Measurements from ENCODE around the gene CLK3.

Gene CLK3

GRCh38 chr15:74627766-74628165 lies 12.1 kb downstream of the CLK3 start (continued):
- TF ChIP-seq, protein P1, sequence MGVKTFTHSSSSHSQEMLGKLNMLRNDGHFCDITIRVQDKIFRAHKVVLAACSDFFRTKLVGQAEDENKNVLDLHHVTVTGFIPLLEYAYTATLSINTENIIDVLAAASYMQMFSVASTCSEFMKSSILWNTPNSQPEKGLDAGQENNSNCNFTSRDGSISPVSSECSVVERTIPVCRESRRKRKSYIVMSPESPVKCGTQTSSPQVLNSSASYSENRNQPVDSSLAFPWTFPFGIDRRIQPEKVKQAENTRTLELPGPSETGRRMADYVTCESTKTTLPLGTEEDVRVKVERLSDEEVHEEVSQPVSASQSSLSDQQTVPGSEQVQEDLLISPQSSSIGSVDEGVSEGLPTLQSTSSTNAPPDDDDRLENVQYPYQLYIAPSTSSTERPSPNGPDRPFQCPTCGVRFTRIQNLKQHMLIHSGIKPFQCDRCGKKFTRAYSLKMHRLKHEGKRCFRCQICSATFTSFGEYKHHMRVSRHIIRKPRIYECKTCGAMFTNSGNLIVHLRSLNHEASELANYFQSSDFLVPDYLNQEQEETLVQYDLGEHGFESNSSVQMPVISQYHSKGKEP (tag by site-specific recombination; IDR thresholded peaks at IDR 0.05) = no peak
- TF ChIP-seq ZNF19 (tag by site-specific recombination; IDR thresholded peaks at IDR 0.05; ENCODE audit: low read depth) (no peak), ZSCAN23 (tag by site-specific recombination; IDR thresholded peaks at IDR 0.05) (no peak), PRDM1 (tag by site-specific recombination; IDR thresholded peaks at IDR 0.05) (no peak)

DNA sequence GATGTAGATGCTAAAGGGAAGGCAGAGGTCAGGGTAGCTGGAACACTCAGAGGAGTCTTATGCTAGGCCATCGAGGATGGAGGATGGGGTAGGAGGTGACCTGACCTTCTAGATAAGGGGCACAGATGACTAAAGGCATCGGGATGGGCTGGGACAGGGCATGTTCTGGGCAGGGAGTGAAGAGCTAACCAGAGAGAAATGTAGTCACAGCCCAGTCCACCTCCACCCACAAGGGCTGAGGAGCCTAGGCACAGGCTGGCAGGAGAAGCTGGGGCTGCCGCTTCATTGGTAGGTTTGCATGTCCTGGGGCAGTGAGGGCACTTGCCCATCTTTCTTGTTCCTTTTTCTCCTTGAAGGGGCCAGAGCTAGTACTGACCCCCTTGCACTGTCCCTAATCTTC lies 12.6 kb downstream of the CLK3 start:
- H3K4me1 ChIP-seq (ENCODE audit: control insufficient read depth, insufficient read depth, low read length) = no peaks in the 10 kb centered on the region
- POLR2A ChIA-PET = interaction anchor here (0.7 to 1.7 kb wide), 3 partner anchors 12 to 167 kb away, joined by 3 to 5 read pairs (median 5); partner anchors contain the start of genes CLK3 and UBL7
- no peak overlapping the region for H3K27ac ChIP-seq (ENCODE audit: extremely low read depth, low read depth, low read length)
- CTCF ChIA-PET = interaction anchor here (0.6 to 12.8 kb wide), 5 partner anchors 9 to 248 kb away, joined by 3 to 120 read pairs (median 3); no protein-coding TSS in a partner anchor
- TF ChIP-seq ZIC2 (tag by site-specific recombination; IDR thresholded peaks at IDR 0.05) = no peak
- TF ChIP-seq ZNF239 (tag by site-specific recombination; IDR thresholded peaks at IDR 0.05) = no peak
- no peak for TF ChIP-seq ZNF37A (tag by site-specific recombination; IDR thresholded peaks at IDR 0.05)
- TF ChIP-seq ZBTB48 (tag by site-specific recombination; IDR thresholded peaks at IDR 0.05) = no peak
- no peak for TF ChIP-seq ZNF449 (tag by site-specific recombination; IDR thresholded peaks at IDR 0.05)
- TF ChIP-seq REPIN1 (tag by site-specific recombination; IDR thresholded peaks at IDR 0.05; ENCODE audit: low read depth) = no peak
- TF ChIP-seq, protein P2, sequence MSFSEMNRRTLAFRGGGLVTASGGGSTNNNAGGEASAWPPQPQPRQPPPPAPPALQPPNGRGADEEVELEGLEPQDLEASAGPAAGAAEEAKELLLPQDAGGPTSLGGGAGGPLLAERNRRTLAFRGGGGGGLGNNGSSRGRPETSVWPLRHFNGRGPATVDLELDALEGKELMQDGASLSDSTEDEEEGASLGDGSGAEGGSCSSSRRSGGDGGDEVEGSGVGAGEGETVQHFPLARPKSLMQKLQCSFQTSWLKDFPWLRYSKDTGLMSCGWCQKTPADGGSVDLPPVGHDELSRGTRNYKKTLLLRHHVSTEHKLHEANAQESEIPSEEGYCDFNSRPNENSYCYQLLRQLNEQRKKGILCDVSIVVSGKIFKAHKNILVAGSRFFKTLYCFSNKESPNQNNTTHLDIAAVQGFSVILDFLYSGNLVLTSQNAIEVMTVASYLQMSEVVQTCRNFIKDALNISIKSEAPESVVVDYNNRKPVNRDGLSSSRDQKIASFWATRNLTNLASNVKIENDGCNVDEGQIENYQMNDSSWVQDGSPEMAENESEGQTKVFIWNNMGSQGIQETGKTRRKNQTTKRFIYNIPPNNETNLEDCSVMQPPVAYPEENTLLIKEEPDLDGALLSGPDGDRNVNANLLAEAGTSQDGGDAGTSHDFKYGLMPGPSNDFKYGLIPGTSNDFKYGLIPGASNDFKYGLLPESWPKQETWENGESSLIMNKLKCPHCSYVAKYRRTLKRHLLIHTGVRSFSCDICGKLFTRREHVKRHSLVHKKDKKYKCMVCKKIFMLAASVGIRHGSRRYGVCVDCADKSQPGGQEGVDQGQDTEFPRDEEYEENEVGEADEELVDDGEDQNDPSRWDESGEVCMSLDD (tag by site-specific recombination; IDR thresholded peaks at IDR 0.05) = no peak
- peaks cover 42 to 100% of the 10 kb centered on the region in 2 experiments for H3K36me3 ChIP-seq (ENCODE audit: control insufficient read depth in 2 of 2, insufficient read depth in 1 of 2, low read length in 2 of 2)
- H3K4me3 ChIP-seq (ENCODE audit: low read depth, low read length) = no peak overlapping the region
- H3K9me3 ChIP-seq (ENCODE audit: control insufficient read depth, insufficient read depth, low read depth, low read length) = no peaks in the 10 kb centered on the region

- CTCF ChIA-PET = interaction anchor here (0.6 to 12.8 kb wide), 5 partner anchors 8 to 249 kb away, joined by 3 to 120 read pairs (median 3); no protein-coding TSS in a partner anchor
- H3K36me3 ChIP-seq (ENCODE audit: control insufficient read depth in 2 of 2, insufficient read depth in 1 of 2, low read length in 2 of 2) = peaks cover 35 to 100% of the 10 kb centered on the region in 2 experiments
- no peak overlapping the region; the same call in 1 of the 2 replicates for H3K27ac ChIP-seq (ENCODE audit: extremely low read depth, low read depth, low read length)
- no peaks in the 10 kb centered on the region for H3K9me3 ChIP-seq (ENCODE audit: control insufficient read depth, insufficient read depth, low read depth, low read length)
- POLR2A ChIA-PET = interaction anchor here (0.7 kb wide), 1 partner anchor 129 kb away, joined by 3 read pairs; no protein-coding TSS in a partner anchor
- no peak for TF ChIP-seq ZNF174 (tag by site-specific recombination; IDR thresholded peaks at IDR 0.05)
- TF ChIP-seq ZNF274 (IDR thresholded peaks at IDR 0.05; ENCODE audit: low read length) = no peak
- no peak for TF ChIP-seq ZNF274 (tag by site-specific recombination; IDR thresholded peaks at IDR 0.05; ENCODE audit: borderline replicate concordance)
- TF ChIP-seq ZNF391 (tag by site-specific recombination; IDR thresholded peaks at IDR 0.05; ENCODE audit: borderline replicate concordance, low read depth) = no peak
- TF ChIP-seq OVOL3 (tag by site-specific recombination; IDR thresholded peaks at IDR 0.05) = no peak
- no peak for TF ChIP-seq ZNF843 (tag by site-specific recombination; IDR thresholded peaks at IDR 0.05)
- TF ChIP-seq ZBTB11 (tag by site-specific recombination; conservative IDR thresholded peaks at IDR 0.05; ENCODE audit: low read depth) = no peak
- no peak for TF ChIP-seq ZNF26 (tag by site-specific recombination; IDR thresholded peaks at IDR 0.05)
- TF ChIP-seq ZNF670 (tag by site-specific recombination; IDR thresholded peaks at IDR 0.05; ENCODE audit: low read depth) = no peak
- no peaks in the 10 kb centered on the region for H3K4me1 ChIP-seq (ENCODE audit: control insufficient read depth, insufficient read depth, low read length)
- no peak overlapping the region for H3K4me3 ChIP-seq (ENCODE audit: low read depth, low read length)
These were observed 13.3 kb downstream of the CLK3 start for GRCh38 chr15:74628949-74629348.

All from HEK293 (cell line).